Sigmoid colon (tissue), 7 donors: ENCODE results near the gene PLPPR1. TPM values are rescaled to one million over a fixed set of nuclear protein-coding genes. Genes with fewer than 3 reads are reported as not detected.

Experiments
- DNase-seq: peaks from one replicate; pipeline ENCODE4 v3.0.0-alpha.2; 2019
- H3K27ac ChIP-seq, 4 donors: fragments of 200-600 bp; sonication (generic); one replicate each; pipeline ENCODE4 v1.5.1; 2016 to 2019; ENCODE audit warnings: mild to moderate bottlenecking in 1 of 4
- H3K27me3 ChIP-seq, 3 donors: fragments of 200-600 bp; sonication (generic); one replicate each; pipeline ENCODE4 v1.5.1; 2019; ENCODE audit warnings: mild to moderate bottlenecking in 1 of 3
- H3K36me3 ChIP-seq, 4 donors: fragments of 200-600 bp; sonication (generic); one replicate each; pipeline ENCODE4 v1.5.1; 2016 to 2019
- H3K4me1 ChIP-seq, 4 donors: fragments of 200-600 bp; sonication (generic); one replicate each; pipeline ENCODE4 v1.5.1; 2017 to 2019
- H3K4me3 ChIP-seq, 4 donors: fragments of 200-600 bp; sonication (generic); one replicate each; pipeline ENCODE4 v1.5.1; 2017 to 2019; ENCODE audit warnings: mild to moderate bottlenecking in 2 of 4, moderate library complexity in 1 of 4
- H3K9me3 ChIP-seq, 4 donors: fragments of 200-600 bp in 3 of 4; sonication (generic) in 3 of 4; one replicate each; pipeline versions ENCODE4 v1.5.1 to v1.6.1; 2013 to 2019
- CTCF ChIP-seq, 4 experiments: fragments of 450-650 bp in 3 of 4; fragments of 200-600 bp in 1 of 4; IDR thresholded peaks; one replicate each; pipeline ENCODE4 v1.5.1; 2016 to 2019; ENCODE audit warnings: antibody characterized with exemption in 4 of 4, mild to moderate bottlenecking in 3 of 4, moderate library complexity in 2 of 4
- EP300 ChIP-seq, 4 donors: sonication (generic); formaldehyde crosslinking; IDR thresholded peaks; one replicate each; pipeline ENCODE4 v1.6.1; 2017; ENCODE audit warnings: antibody characterized with exemption in 4 of 4
- POLR2A ChIP-seq, 2 donors: fragments of 450-650 bp; IDR thresholded peaks; one replicate each; pipeline ENCODE4 v1.6.1; 2016; ENCODE audit warnings: antibody characterized with exemption in 2 of 2, mild to moderate bottlenecking in 2 of 2, moderate library complexity in 2 of 2
- POLR2AphosphoS5 ChIP-seq, 4 donors: sonication (generic); formaldehyde crosslinking; IDR thresholded peaks; one replicate each; pipeline ENCODE4 v1.6.1; 2017; ENCODE audit warnings: antibody characterized with exemption in 4 of 4
- WGBS, 2 donors: extraction: QIAGEN DNeasy Blood & Tissue Kit; methylation state at CpG; one replicate each; pipeline ENCODE4 v1.1.7; 2013; 5-methylcytosine and 5-hydroxymethylcytosine counted together
- intact Hi-C: fragments of 100-400 bp; cut with DNase I; formaldehyde crosslinking; loops from one replicate; pipeline ENCODE4 v1.15.1; 2023
- polyA plus RNA-seq, 3 donors: library from polyadenylated mRNA; stranded (reverse); fragments of 200-250 nt; gene quantifications; one replicate each; pipeline ENCODE4 v1.2.3, GENCODE V29; 2013
- total RNA-seq, 4 donors: library from RNA; depleted of rRNA; stranded (reverse); fragments of >200 nt; gene quantifications; one replicate each; pipeline ENCODE4 v1.1.0, GENCODE V29; 2016
- donor health status: healthy with polysubstance abuse.
- donor health status: Bipolar disorder and iron deficiency.
- donor health status: healthy.

The PLPPR1 gene
- total and polyA plus RNA-seq, 7 donors = 0.07 to 0.81 (median 0.38) TPM; not detected in 3

- DNase-seq = no peak
- H3K27me3 ChIP-seq = peaks cover 13 to 25% (median 16%) of the 10 kb centered on the region in 3 donors
- intact Hi-C loops = no loop called here
- no peaks in the 10 kb centered on the region for H3K9me3 ChIP-seq
- H3K36me3 ChIP-seq = no peaks in the 10 kb centered on the region
- TF ChIP-seq POLR2AphosphoS5 (IDR thresholded peaks at IDR 0.05) (no peak), CTCF (IDR thresholded peaks at IDR 0.05) (no peak), EP300 (IDR thresholded peaks at IDR 0.05) (no peak), POLR2A (IDR thresholded peaks at IDR 0.05) (no peak)
- 3 to 5% methylated on average over 38 of the region's 38 CpGs for WGBS, 2 donors
- peak overlapping the region; percentile 13 to 51 (median 42) for H3K4me3 ChIP-seq
- H3K27ac ChIP-seq = no peak overlapping the region
- peaks cover 0 to 16% (median 4%) of the 10 kb centered on the region in 4 donors for H3K4me1 ChIP-seq
These were observed 973 bp downstream of the PLPPR1 start for GRCh38 chr9:101029315-101030085.

GRCh38 chr9:101030086-101030391 lies 1.5 kb downstream of the PLPPR1 start:
- H3K27ac ChIP-seq = no peak overlapping the region
- peaks cover 13 to 25% (median 16%) of the 10 kb centered on the region in 3 donors for H3K27me3 ChIP-seq
- WGBS, 2 donors = 8 to 19% methylated on average over 8 of the region's 8 CpGs

GRCh38 chr9:101032426-101032825 lies 3.9 kb downstream of the PLPPR1 start:
- intact Hi-C loops = no loop called here
- peaks cover 13 to 16% (median 13%) of the 10 kb centered on the region in 3 donors for H3K27me3 ChIP-seq
- H3K36me3 ChIP-seq = no peaks in the 10 kb centered on the region
- TF ChIP-seq POLR2AphosphoS5 (IDR thresholded peaks at IDR 0.05) (no peak), EP300 (IDR thresholded peaks at IDR 0.05) (no peak)
- H3K4me3 ChIP-seq = no peak overlapping the region
- H3K27ac ChIP-seq = no peak overlapping the region
- WGBS, 2 donors = 69 to 74% methylated on average over 1 of the region's 1 CpG
- peaks cover 0 to 16% (median 4%) of the 10 kb centered on the region in 4 donors for H3K4me1 ChIP-seq
- no peak for DNase-seq
- H3K9me3 ChIP-seq = no peaks in the 10 kb centered on the region

More at GRCh38 chr9:101030086-101030391, 1.5 kb downstream of the PLPPR1 start:
- no peak for TF ChIP-seq POLR2AphosphoS5 (IDR thresholded peaks at IDR 0.05)
- no peak for TF ChIP-seq POLR2A (IDR thresholded peaks at IDR 0.05)
- no peak for TF ChIP-seq EP300 (IDR thresholded peaks at IDR 0.05)
- no peak for TF ChIP-seq CTCF (IDR thresholded peaks at IDR 0.05)
- Histone ChIP-seq H3K36me3 (no peaks in the 10 kb centered on the region), H3K4me1 (peaks cover 0 to 16% (median 4%) of the 10 kb centered on the region in 4 donors), H3K4me3 (no peak overlapping the region), H3K9me3 (no peaks in the 10 kb centered on the region)
- DNase-seq = no peak
- intact Hi-C loops = no loop called here

GRCh38 chr9:101034222-101034621 lies 5.7 kb downstream of the PLPPR1 start:
- TF ChIP-seq EP300 (IDR thresholded peaks at IDR 0.05) (no peak), POLR2A (IDR thresholded peaks at IDR 0.05) (no peak), POLR2AphosphoS5 (IDR thresholded peaks at IDR 0.05) (no peak), CTCF (IDR thresholded peaks at IDR 0.05) (no peak)
- Histone ChIP-seq H3K27ac (no peak overlapping the region), H3K4me1 (peaks cover 0 to 2% (median under 1%) of the 10 kb centered on the region in 4 donors), H3K4me3 (no peak overlapping the region), H3K36me3 (no peaks in the 10 kb centered on the region), H3K27me3 (peaks cover 5 to 6% (median 5%) of the 10 kb centered on the region in 3 donors), H3K9me3 (no peaks in the 10 kb centered on the region)
- 45 to 87% methylated on average over 2 of the region's 2 CpGs for WGBS, 2 donors
- intact Hi-C loops = no loop called here
- no peak for DNase-seq

- WGBS, 2 donors = 69 to 76% methylated on average over 4 of the region's 4 CpGs
- H3K4me3 ChIP-seq = no peak overlapping the region
- no peak for DNase-seq
- intact Hi-C loops = no loop called here
- H3K4me1 ChIP-seq = no peaks in the 10 kb centered on the region
- no peaks in the 10 kb centered on the region for H3K27me3 ChIP-seq
- no peaks in the 10 kb centered on the region for H3K9me3 ChIP-seq
- H3K27ac ChIP-seq = no peak overlapping the region
- no peaks in the 10 kb centered on the region for H3K36me3 ChIP-seq
- TF ChIP-seq CTCF (IDR thresholded peaks at IDR 0.05) = no peak
- no peak for TF ChIP-seq POLR2A (IDR thresholded peaks at IDR 0.05)
- TF ChIP-seq POLR2AphosphoS5 (IDR thresholded peaks at IDR 0.05) = no peak
These were observed 6.6 kb downstream of the PLPPR1 start for GRCh38 chr9:101035098-101035497.
